H1 (cell line): ENCODE results near the gene APH1B. TPM values are rescaled to one million over a fixed set of nuclear protein-coding genes. Genes with fewer than 3 reads are reported as not detected.

Experiments
- CTCF ChIA-PET: fragments of 300-600 bp; sonication (Branson Sonifier 250); formaldehyde crosslinking; loops from one replicate; lab custom pipeline; 2021; ENCODE audit not compliant: partially characterized antibody; lab: Charles Lee
- POLR2A ChIA-PET: fragments of 300-600 bp; sonication (Branson Sonifier 250); formaldehyde crosslinking; loops from one replicate; lab custom pipeline; 2021; ENCODE audit warnings: inconsistent platforms; ENCODE audit not compliant: partially characterized antibody; lab: Charles Lee
- DNase-seq, 2 experiments: peaks; one replicate each; pipeline versions ENCODE4 v3.0.0 to v3.0.0-alpha.2; 2010 to 2022; ENCODE audit warnings: low spot score in 2 of 2, low read depth in 1 of 2, mixed read lengths in 1 of 2
- FAIRE-seq: peaks from 2 replicates; lab custom pipeline; 2011; peaks lifted over from hg19 to GRCh38; lab: Jason Lieb, UNC
- H2AFZ ChIP-seq: 2 replicates; pipeline ENCODE4 v1.8.1; 2012; ENCODE audit warnings: low read length, inconsistent platforms
- H2AK5ac ChIP-seq: 2 replicates; pipeline ENCODE4 v1.6.1; 2013; ENCODE audit warnings: low read depth, low read length
- H2BK120ac ChIP-seq: replicated peaks from 2 replicates; pipeline ENCODE3; 2013; ENCODE audit warnings: low read depth, low read length, inconsistent platforms
- H2BK12ac ChIP-seq: 2 replicates; pipeline ENCODE4 v1.6.1; 2013; ENCODE audit warnings: low read depth, low read length
- H2BK15ac ChIP-seq: 2 replicates; pipeline ENCODE4 v1.6.1; 2013; ENCODE audit warnings: low read length
- H2BK20ac ChIP-seq: 2 replicates; pipeline ENCODE4 v1.6.1; 2013; ENCODE audit warnings: low read length
- H2BK5ac ChIP-seq: 2 replicates; pipeline ENCODE4 v1.6.1; 2013; ENCODE audit warnings: low read depth, low read length
- H3K14ac ChIP-seq: 2 replicates; pipeline ENCODE4 v1.6.1; 2013; ENCODE audit warnings: inconsistent platforms; ENCODE audit not compliant: insufficient read length
- H3K18ac ChIP-seq: 2 replicates; pipeline ENCODE4 v1.6.1; 2013; ENCODE audit warnings: low read length; ENCODE audit errors: extremely low read depth
- H3K23ac ChIP-seq: 2 replicates; pipeline ENCODE4 v1.6.1; 2013; ENCODE audit warnings: inconsistent platforms; ENCODE audit not compliant: insufficient read length
- H3K23me2 ChIP-seq: 2 replicates; pipeline ENCODE4 v1.6.1; 2013; ENCODE audit warnings: low read depth, low read length
- H3K27ac ChIP-seq: 2 replicates; pipeline ENCODE4 v1.6.1; 2011; ENCODE audit warnings: low read depth, low read length, inconsistent platforms
- H3K27me3 ChIP-seq, 4 experiments: replicated peaks in 1 of 4; 1 replicate in 1 of 4; 2 replicates in 3 of 4; pipeline versions ENCODE4 v1.6.1 to v1.8.1; 2011 to 2013; ENCODE audit warnings: low read length in 3 of 4, mild to moderate bottlenecking in 3 of 4, inconsistent platforms in 2 of 4, mixed read lengths in 2 of 4, moderate library complexity in 1 of 4; ENCODE audit not compliant: control insufficient read depth in 3 of 4, insufficient read depth in 3 of 4; ENCODE audit errors: extremely low read depth in 1 of 4
- H3K36me3 ChIP-seq, 4 experiments: 2 replicates each; pipeline versions ENCODE4 v1.6.1 to v1.8.1; 2011 to 2013; ENCODE audit warnings: mild to moderate bottlenecking in 4 of 4, low read length in 3 of 4, moderate library complexity in 2 of 4, control low read depth in 1 of 4, inconsistent platforms in 1 of 4; ENCODE audit not compliant: insufficient read depth in 4 of 4, control insufficient read depth in 2 of 4
- H3K4ac ChIP-seq: replicated peaks from 2 replicates; pipeline ENCODE3; 2013; ENCODE audit warnings: low read length, low read depth, mixed read lengths, inconsistent platforms; ENCODE audit not compliant: insufficient read length
- H3K4me1 ChIP-seq, 4 experiments: replicated peaks in 1 of 4; 1 replicate in 1 of 4; 2 replicates in 3 of 4; pipeline versions ENCODE4 v1.6.1 to v1.8.1; 2011 to 2013; ENCODE audit warnings: low read length in 3 of 4, inconsistent platforms in 2 of 4, mixed read lengths in 1 of 4; ENCODE audit not compliant: insufficient read depth in 4 of 4, control insufficient read depth in 3 of 4
- H3K4me2 ChIP-seq, 2 experiments: 2 replicates each; pipeline versions ENCODE4 v1.6.1 to v1.8.1; 2011 to 2013; ENCODE audit warnings: low read depth in 2 of 2, low read length in 2 of 2, control low read depth in 1 of 2, inconsistent platforms in 1 of 2, mild to moderate bottlenecking in 1 of 2; ENCODE audit not compliant: insufficient read depth in 1 of 2
- H3K4me3 ChIP-seq, 4 experiments: fragments of 200-600, 300-600 bp in 1 of 4; sonication (generic), shearing (Covaris generic), sonication (Bioruptor Twin) in 1 of 4; 2 replicates each; pipeline versions ENCODE4 v1.5.1 to v1.8.1; 2011 to 2016; ENCODE audit warnings: low read length in 4 of 4, low read depth in 3 of 4, control low read depth in 2 of 4, inconsistent platforms in 2 of 4, mild to moderate bottlenecking in 2 of 4, mixed read lengths in 1 of 4, moderate library complexity in 1 of 4; ENCODE audit not compliant: insufficient read depth in 2 of 4; ENCODE audit errors: extremely low read depth in 1 of 4
- H3K56ac ChIP-seq: replicated peaks from 2 replicates; pipeline ENCODE3; 2013; ENCODE audit warnings: low read depth, mild to moderate bottlenecking, mixed read lengths, low read length, inconsistent platforms; ENCODE audit not compliant: insufficient read length
- H3K79me1 ChIP-seq: 2 replicates; pipeline ENCODE4 v1.6.1; 2013; ENCODE audit warnings: low read depth, low read length, control low read depth
- H3K79me2 ChIP-seq, 2 experiments: 2 replicates each; pipeline versions ENCODE4 v1.6.1 to v1.8.1; 2012 to 2013; ENCODE audit warnings: low read length in 2 of 2, mild to moderate bottlenecking in 2 of 2, inconsistent platforms in 1 of 2; ENCODE audit not compliant: insufficient read depth in 2 of 2, control insufficient read depth in 1 of 2
- H3K9ac ChIP-seq, 4 experiments: replicated peaks in 1 of 4; 1 replicate in 1 of 4; 2 replicates in 3 of 4; pipeline versions ENCODE4 v1.6.1 to v1.8.1; 2011 to 2013; ENCODE audit warnings: low read depth in 3 of 4, low read length in 3 of 4, control low read depth in 2 of 4, mild to moderate bottlenecking in 2 of 4, moderate library complexity in 2 of 4, inconsistent platforms in 1 of 4; ENCODE audit errors: extremely low read depth in 1 of 4
- H3K9me3 ChIP-seq, 2 experiments: 2 replicates each; pipeline versions ENCODE4 v1.6.1 to v1.8.1; 2012 to 2013; ENCODE audit warnings: mild to moderate bottlenecking in 2 of 2, moderate library complexity in 2 of 2, control low read depth in 1 of 2, inconsistent platforms in 1 of 2, low read depth in 1 of 2, low read length in 1 of 2, mixed read lengths in 1 of 2; ENCODE audit not compliant: insufficient read depth in 2 of 2
- H4K20me1 ChIP-seq, 2 experiments: replicated peaks in 1 of 2; 2 replicates each; pipeline versions ENCODE3 to v1.8.1; 2011 to 2013; ENCODE audit warnings: inconsistent platforms in 2 of 2, low read length in 2 of 2, mild to moderate bottlenecking in 1 of 2; ENCODE audit not compliant: insufficient read depth in 2 of 2, control insufficient read depth in 1 of 2
- H4K5ac ChIP-seq: 2 replicates; pipeline ENCODE4 v1.6.1; 2013; ENCODE audit warnings: low read length, low read depth, mixed read lengths, inconsistent platforms; ENCODE audit not compliant: insufficient read length
- H4K8ac ChIP-seq: 2 replicates; pipeline ENCODE4 v1.8.0; 2013; ENCODE audit warnings: mild to moderate bottlenecking, moderate library complexity, low read length, inconsistent platforms; ENCODE audit not compliant: insufficient read depth; ENCODE audit errors: extremely low read depth
- H4K91ac ChIP-seq: replicated peaks from 2 replicates; pipeline ENCODE3; 2013; ENCODE audit warnings: low read length, mixed read lengths, inconsistent platforms; ENCODE audit not compliant: insufficient read length
- SIRT6 ChIP-seq: IDR thresholded peaks from one replicate; pipeline ENCODE4 v1.7.1; 2012; ENCODE audit warnings: low read length, inconsistent platforms
- USF2 ChIP-seq: IDR thresholded peaks from 2 replicates; pipeline ENCODE4 v1.6.1; 2011; ENCODE audit warnings: low read length, improper control_type of control experiment
- WGBS, 2 experiments: shearing (Covaris generic) in 1 of 2; methylation state at CpG; one replicate each; pipeline versions ENCODE4 v1.1.6 to v1.1.7; 2013 to 2015; ENCODE audit warnings: low lambda C conversion rate in 2 of 2, mixed read lengths in 2 of 2, inconsistent platforms in 1 of 2, low coverage in 1 of 2, missing lambda C conversion rate in 1 of 2; ENCODE audit not compliant: insufficient replicate concordance in 2 of 2, insufficient coverage in 1 of 2, insufficient read length in 1 of 2; ENCODE audit errors: extremely low coverage in 1 of 2, missing lambda C conversion rate in 1 of 2; 5-methylcytosine and 5-hydroxymethylcytosine counted together
- polyA plus RNA-seq, 7 experiments: library from polyadenylated mRNA; depleted of rRNA in 3 of 7; stranded (reverse) in 5 of 7; unstranded in 2 of 7; fragments of >200 nt in 5 of 7; fragments of 200-250 nt in 2 of 7; gene quantifications; 1 replicate in 5 of 7; 2 replicates in 1 of 7; 4 replicates in 1 of 7; pipeline versions ENCODE4 v1.2.1 to v1.2.3, GENCODE V29; 2011 to 2013; ENCODE audit warnings: missing spikeins in 2 of 7, mixed read lengths in 2 of 7
- total RNA-seq: library from RNA; stranded (reverse); fragmentation: NEBNext Ultra II Directional; extraction: Animal tissue kit (Norgen Biotek cat#: 25700); gene quantifications from 2 replicates; pipeline ENCODE4 v1.2.1, GENCODE V29; 2021

The APH1B gene
- total and polyA plus RNA-seq, 2 of the 8 experiments (the other 6 are each of a cell fraction or from before 2014, with no cell fraction given), result 11.5 to 22.9 TPM

GRCh38 chr15:63312286-63312685 is 34.9 kb downstream of the APH1B start:
- Histone ChIP-seq H2BK5ac (0 out of 2 replicates have a peak overlapping the region, but pooled peaks have one; percentile 72), H3K18ac (no peak overlapping the region), H3K4me3 (peak overlapping the region in 1 of 4 experiments; percentile 23; a peak in 1 of 8 replicates), H3K56ac (no peak overlapping the region), H2AFZ (no peak overlapping the region), H2BK120ac (no peak overlapping the region), H3K9ac (0 out of 7 replicates have a peak overlapping the region, but pooled peaks of 1 of the 4 experiments have one; percentile 40), H4K20me1 (no peaks in the 10 kb centered on the region), H2BK12ac (no peak overlapping the region; the same call in 1 of the 2 replicates), H3K79me1 (no peaks in the 10 kb centered on the region), H3K23ac (no peak overlapping the region), H3K79me2 (0 out of 4 replicates have a peak, but pooled peaks cover 0 to 3% of the 10 kb centered on the region in 2 experiments), H3K4ac (no peak overlapping the region), H3K36me3 (no peaks in the 10 kb centered on the region), H2BK20ac (no peak overlapping the region), H2AK5ac (no peak overlapping the region), H3K27ac (no peak overlapping the region), H4K8ac (no peak overlapping the region), H3K27me3 (no peaks in the 10 kb centered on the region), H4K91ac (peak overlapping the region; percentile 76), H3K23me2 (no peaks in the 10 kb centered on the region), H2BK15ac (no peak overlapping the region), H3K4me1 (peaks cover 0 to 19% (median 12%) of the 10 kb centered on the region in 4 experiments), H3K9me3 (no peaks in the 10 kb centered on the region), H3K4me2 (peak overlapping the region; percentile 35 to 74; a peak in 3 of 4 replicates), H4K5ac (no peak overlapping the region), H3K14ac (no peak overlapping the region)
- no peak for FAIRE-seq
- DNase-seq, result peak in 1 of 2 experiments; percentile 38
- 41% methylated on average over 1 of the region's 1 CpG; no CpG with 5 or more reads in 1 of the 2 experiments for WGBS, 2 experiments
- CTCF ChIA-PET, result interaction anchor here (0.6 to 1.7 kb wide), 5 partner anchors 10 to 110 kb away, joined by 3 to 5 read pairs (median 3); no protein-coding TSS in a partner anchor
- POLR2A ChIA-PET, result interaction anchor here (0.9 to 1.7 kb wide), 3 partner anchors 11 to 29 kb away, joined by 3 to 4 read pairs (median 3); no protein-coding TSS in a partner anchor
- no peak for TF ChIP-seq USF2
- no peak for TF ChIP-seq SIRT6
